HTERT RPE-1 (cell line): ENCODE data around the gene ACSL1.

Experiments
- in situ Hi-C: fragments of 300-500 bp; cut with MboI; formaldehyde crosslinking; loops from 4 replicates; pipeline ENCODE4 v1.14.3; 2020; ENCODE audit warnings: low sequenced_read_pairs

Gene ACSL1

DNA sequence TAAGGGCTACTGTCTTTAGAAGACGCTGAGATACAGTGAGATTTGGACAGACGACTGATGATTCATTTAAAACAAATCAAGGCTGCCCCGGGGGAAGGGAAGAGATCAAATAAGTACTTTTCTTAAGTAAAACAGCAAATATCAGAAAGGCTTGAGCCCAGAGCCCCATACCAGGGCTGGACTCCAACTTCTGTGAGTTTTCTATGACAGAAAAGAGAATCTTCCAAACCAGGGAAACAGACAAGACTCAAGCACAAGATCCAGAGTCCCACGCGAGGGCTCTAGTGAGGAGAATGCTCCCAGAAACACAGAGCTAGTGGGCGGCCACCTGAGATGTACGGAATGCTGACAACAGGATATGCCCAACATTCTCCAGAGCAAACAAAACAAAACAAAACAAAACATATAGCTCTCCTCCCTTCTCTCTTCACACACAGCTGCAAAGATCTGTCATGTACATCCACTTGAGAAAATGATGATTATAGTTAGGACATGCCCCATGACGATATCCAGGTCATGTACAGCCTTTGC, 13.1 kb downstream of the ACSL1 start:
- in situ Hi-C loops: no loop called here

DNA sequence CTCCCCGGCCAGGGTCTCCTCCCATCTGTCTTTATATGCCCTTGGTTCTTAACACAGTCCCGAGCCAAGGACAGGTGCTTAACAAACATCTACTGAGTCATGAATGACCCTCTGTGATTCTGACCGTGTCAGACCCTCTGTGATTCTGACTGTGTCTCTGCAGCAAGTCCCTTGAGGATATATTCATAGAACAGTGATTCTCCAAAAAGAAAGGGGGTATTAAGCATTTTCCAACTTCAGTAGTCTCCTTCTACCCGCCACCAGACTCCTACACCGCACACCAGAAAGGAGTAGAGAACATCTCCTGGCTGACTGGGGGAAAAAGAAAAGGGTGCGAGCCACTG, 13.6 kb downstream of the ACSL1 start:
- in situ Hi-C loops: no loop called here

DNA sequence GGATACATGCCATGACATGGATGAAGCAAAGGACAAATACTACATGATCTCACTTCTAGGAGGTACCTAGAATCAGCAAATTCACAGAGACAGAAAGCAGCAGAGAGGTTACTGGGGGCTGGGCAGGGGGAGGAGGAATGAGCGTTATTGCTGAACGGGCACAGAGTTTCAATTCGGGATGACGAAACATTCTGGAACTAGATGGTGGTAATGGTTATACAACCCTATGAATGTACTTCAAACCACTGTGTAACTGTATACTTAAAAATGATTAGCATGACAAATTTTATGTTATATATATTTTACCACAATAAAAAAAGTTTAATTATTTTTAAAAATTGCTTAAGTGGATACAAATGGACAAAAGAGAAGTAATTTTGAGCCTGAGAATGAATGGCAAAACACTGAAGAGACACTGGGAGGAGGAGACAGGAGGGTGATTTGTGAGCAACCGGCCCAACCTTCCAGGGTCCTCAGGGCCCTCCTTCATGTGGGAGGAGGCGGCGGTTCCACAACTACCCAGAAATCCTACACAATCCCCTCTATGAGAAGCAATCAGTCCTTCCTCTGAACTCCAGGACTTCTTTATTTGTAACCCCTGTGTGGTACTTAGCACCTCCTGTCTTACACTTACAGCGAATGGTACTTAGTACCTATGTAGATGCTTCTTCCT, 14.1 kb downstream of the ACSL1 start:
- in situ Hi-C loops: no loop called here

- in situ Hi-C loops: no loop called here
Observed at GRCh38 chr4:184810720-184811119, 15.0 kb downstream of the ACSL1 start.

- in situ Hi-C loops: no loop called here
Observed at GRCh38 chr4:184808713-184809050, 17.1 kb downstream of the ACSL1 start.

- in situ Hi-C loops: no loop called here
Observed at GRCh38 chr4:184807797-184808712, 17.7 kb downstream of the ACSL1 start.

GRCh38 chr4:184807256-184807655, 18.5 kb downstream of the ACSL1 start:
- in situ Hi-C loops: no loop called here

DNA sequence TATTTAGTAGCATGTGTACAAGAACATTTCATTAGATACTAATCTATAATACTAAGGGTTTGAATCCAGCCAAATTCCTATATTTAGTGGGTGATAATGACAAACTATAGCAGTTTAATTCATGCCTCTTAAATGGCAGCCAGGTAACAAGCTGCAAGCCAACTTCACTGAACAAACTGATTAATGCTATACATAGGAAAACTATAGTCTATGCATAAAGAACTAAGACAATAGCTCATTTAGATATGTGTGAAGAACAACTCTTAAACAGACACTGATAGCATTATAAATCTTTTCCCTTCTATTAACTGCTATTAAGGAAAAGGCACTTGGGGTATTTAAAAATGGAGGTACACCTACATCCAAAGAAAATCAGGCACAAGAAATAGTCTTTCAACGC, 19.1 kb downstream of the ACSL1 start:
- in situ Hi-C loops: no loop called here

DNA sequence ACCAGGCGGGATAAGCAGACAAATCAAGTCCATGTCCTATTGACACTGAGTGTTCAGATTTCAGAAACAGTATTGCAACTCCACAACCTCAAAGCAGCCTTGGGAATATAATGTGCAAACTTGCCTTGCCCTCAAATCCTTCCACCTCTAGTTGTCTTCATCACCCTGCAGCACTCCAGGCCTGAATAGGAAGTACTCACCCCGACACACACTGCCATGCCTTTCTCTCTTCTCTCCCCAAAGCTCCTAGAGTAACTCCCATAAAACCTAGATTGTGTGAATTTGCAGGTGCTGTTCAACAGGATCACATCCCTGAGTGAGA, 19.6 kb downstream of the ACSL1 start:
- in situ Hi-C loops: no loop called here

- in situ Hi-C loops: no loop called here
Observed at GRCh38 chr4:184805462-184806228, 20.1 kb downstream of the ACSL1 start.

GRCh38 chr4:184804621-184805020, 21.1 kb downstream of the ACSL1 start:
- in situ Hi-C loops: no loop called here

- in situ Hi-C loops: no loop called here
Observed at GRCh38 chr4:184803874-184804273, 21.9 kb downstream of the ACSL1 start.

DNA sequence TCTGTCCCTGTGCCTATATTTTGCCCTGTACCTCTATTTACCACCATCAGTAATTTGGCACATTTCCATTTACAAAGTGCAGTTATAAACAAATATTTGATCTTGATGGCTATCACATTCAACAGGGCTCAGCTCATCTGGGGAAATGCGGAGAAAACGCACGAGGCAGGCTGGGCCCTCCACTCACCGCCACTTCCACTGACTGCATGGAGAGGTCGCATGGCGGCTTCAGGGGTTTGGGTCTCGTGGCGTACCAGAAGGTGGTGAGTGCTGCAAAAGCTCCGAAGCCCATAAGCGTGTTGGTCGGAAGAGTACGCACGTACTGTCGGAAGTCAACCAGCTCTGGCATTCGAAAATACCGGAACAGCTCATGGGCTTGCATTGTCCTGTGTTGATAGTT, 22.6 kb downstream of the ACSL1 start:
- in situ Hi-C loops: no loop called here

GRCh38 chr4:184802697-184803015, 23.1 kb downstream of the ACSL1 start:
- in situ Hi-C loops: no loop called here

DNA sequence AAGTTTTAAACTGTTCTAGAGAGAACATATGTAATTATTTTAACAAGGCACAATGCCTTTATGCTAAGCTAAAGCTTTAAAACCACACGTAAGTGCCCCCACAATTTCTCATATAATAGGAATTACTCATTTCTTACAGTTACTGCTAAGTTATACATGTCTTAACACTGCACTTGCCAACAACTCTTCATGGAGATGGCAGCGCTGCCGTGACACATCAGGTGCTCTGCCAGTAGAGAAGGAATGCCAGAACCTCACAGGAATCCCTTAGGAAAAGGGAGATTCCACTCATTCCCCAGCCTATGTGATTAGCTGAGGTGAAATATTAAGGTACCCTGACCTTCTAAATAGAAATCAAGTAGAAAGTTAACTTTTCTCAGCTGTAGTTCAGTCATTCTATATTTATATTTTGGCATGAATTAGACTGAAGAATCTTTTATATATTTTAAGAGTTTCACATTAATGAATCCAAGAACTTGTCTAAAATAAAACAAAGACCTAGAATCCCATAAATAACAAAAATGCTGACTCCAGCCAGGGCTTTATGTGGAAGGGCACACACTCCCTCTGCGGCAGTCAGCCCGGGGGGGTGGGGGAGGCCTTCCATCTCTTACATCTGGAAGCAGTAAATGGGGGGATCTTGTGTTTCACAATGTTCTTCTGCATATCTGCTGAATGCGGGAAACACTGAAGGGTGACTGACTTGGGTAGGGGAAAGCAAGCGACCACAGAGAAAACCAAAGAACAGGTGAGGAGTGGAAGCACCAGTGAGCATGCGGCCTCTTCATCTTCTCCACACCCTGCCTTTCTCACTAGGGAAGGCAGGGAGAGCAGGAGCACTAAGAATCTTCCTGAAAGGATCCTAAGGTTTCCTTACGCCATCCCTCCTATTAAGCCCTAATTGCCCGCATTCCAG, 23.7 kb downstream of the ACSL1 start:
- in situ Hi-C loops: no loop called here

DNA sequence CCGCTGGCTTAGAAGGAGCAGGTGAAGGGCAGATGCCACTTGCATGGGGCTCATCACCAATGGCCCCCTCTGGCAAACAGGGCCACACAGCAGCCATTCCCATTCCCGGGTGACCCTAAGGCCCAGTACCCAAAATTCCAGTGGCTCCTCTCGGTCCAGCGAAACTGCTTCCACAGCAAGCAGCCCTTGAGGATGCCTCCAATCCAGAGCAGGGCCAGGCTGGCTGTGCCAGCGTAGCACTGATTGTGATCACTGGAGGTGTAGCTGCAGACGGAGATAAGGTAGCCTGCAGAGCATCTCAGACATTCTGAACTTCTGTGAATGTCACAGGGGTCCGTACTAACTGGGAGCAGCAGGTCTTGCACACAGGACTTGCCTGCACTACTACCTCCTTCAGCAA, 27.3 kb downstream of the ACSL1 start:
- in situ Hi-C loops: no loop called here

DNA sequence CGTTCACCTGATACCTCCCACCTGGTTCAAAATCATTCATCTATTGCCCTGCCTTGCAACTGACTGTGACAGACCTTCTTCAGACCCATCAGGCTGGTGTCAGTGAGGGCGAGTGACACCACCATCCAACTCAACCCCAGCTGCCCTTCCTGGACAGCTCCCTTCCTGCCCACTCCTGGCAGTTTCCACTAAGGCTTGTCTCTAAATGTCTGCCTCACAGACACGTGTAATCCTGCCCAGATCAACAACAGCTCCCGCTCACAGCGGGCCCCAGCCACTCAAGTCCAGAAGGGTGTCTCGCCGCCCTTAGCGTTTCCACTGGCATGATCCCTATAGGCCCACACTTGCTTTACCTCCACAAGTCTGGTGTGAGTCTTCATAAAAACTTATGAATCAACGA, 28.9 kb downstream of the ACSL1 start:
- in situ Hi-C loops: no loop called here

DNA sequence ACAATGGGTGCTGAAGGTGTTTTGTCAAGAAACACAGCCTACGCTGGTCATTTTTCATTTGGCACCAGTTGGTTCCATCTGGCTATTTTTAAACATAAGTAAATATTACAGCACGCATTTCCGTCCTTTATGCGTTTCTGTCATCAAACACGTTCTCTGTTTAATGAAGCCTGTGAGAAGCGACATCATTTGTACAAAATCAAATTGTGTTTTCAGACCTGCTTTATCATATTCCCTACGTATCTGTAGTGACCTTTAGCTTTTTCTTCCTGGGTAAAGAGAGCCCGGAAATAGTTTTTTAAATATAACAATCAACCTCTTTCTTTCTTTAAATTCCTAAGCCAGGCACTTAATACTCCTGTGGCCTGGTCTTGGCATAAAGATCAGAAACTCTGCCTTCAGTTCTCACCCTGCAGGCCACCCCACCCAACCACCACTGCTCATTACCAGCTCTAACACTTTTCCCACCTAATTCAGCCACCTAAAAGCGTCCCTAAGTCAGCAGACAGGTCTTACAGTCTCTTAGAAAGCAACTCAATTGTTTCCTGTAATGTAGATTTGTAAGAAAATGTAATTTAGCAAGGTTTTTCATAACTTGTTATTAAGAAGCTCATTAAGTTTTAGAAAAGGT, 30.4 kb downstream of the ACSL1 start:
- in situ Hi-C loops: no loop called here

DNA sequence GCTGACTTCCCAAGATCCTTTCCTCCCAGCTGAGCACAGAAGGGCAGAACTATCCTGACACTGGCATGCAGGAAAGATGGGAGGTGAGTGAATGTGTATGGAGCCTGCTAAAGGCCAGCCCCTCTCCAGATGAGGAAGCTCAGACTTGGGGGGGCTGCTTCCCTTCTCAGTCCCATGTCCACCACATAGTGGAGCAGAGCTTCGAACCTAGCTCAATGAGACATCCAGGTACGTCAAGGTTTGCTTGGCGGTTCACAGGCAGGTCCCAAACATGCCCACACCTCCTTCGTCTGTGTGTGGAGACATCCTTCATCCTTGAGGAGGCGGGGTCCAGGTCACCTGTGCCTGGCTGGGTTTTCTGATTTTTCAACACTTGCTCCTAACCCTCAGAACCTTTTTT, 31.3 kb downstream of the ACSL1 start:
- in situ Hi-C loops: no loop called here

DNA sequence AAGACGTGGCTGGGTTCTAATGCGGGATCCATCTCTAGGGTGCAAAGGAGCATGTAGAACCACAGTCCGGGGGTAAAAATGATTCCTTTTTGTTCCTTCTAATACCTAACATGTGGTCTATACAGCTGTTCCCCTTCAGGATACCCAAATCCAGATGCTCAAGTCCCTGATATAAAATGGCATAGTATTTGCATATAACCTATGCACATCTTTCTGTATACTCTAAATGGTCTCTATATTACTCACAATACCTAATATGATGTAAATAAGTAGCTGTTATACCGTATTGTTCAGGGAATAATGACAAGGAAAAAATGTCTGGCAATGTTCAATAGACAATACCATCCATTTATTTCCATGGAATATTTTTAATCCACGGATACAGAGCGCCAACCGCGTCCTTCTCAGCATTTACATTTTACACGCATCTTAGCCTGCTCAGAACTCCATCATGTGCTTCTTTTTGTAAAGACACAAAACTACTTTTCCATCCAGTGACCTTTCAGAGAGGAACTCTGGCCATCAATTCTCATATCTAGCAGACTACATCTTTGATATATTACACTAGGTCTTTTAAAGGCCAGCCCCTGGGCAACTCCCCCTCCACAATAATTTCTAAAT, 31.9 kb downstream of the ACSL1 start:
- in situ Hi-C loops: no loop called here
